Measurements from ENCODE around the gene STMN1. TPM values are rescaled to one million over a fixed set of nuclear protein-coding genes. Genes with fewer than 3 reads are reported as not detected.

STMN1 gene
- total RNA-seq, 1 experiment from 2014 or later = 933 TPM

- H3K4me1 ChIP-seq (ENCODE audit: insufficient read depth, low read length, poor library complexity, severe bottlenecking) = peaks cover 23% of the 10 kb centered on the region
- no peaks in the 10 kb centered on the region for H3K27me3 ChIP-seq (replicated peaks; ENCODE audit: insufficient read depth, low read depth, low read length, poor library complexity)
- peak overlapping the region; percentile 97 for H3K27ac ChIP-seq (ENCODE audit: low read depth, low read length, poor library complexity, severe bottlenecking)
- ChIA-PET CTCF (interaction anchor here (0.6 to 0.8 kb wide), 2 partner anchors 17 to 82 kb away, joined by 3 to 5 read pairs; no protein-coding TSS in a partner anchor), POLR2A (ENCODE audit: low non-redundant PET) (interaction anchor here (0.8 kb wide), 1 partner anchor 69 kb away, joined by 4 read pairs; no protein-coding TSS in a partner anchor)
- intact Hi-C loops (cut with micrococcal nuclease; ENCODE audit: unreplicated experiment) = no loop called here
- peaks cover 58% of the 10 kb centered on the region for H3K36me3 ChIP-seq (ENCODE audit: insufficient read depth, low read length, poor library complexity, severe bottlenecking)
- H3K9me3 ChIP-seq (ENCODE audit: low read depth, low read length, poor library complexity, severe bottlenecking) = no peaks in the 10 kb centered on the region
- no TSS peak for BruUV-seq (replicated peaks)
- no peak for TF ChIP-seq EZH2 (IDR thresholded peaks at IDR 0.05; ENCODE audit: borderline replicate concordance, low read depth, low read length, poor library complexity, severe bottlenecking)
- TF ChIP-seq CTCF (conservative IDR thresholded peaks at IDR 0.05; ENCODE audit: low read depth, low read length) = no peak
- peak overlapping the region; percentile 88 for H3K4me3 ChIP-seq (ENCODE audit: low read depth, low read length, poor library complexity, severe bottlenecking)
- DNase-seq (ENCODE audit: low spot score) = no peak
Observed at GRCh38 chr1:25903986-25904385, 2.2 kb downstream of the STMN1 start.

DNA sequence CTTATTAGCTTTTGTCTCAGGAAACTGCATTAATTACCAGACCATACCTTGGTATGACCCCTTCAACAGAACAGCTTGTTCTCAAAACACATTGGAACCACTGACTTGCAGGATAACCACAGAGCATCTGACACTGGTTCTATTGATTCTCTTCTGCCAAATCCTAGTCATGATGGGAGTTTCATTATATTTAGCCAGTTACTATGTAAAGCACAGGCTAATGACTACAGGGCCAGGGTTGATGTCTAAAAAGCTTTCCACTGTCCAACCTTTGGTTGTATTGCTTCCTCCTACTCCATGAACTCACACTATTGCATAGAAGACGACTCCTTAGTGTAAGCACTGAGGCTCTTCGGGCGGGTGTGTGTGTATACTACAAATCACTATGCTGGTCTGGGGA is 3.8 kb downstream of the STMN1 start:
- TF ChIP-seq CTCF (conservative IDR thresholded peaks at IDR 0.05; ENCODE audit: low read depth, low read length) = no peak
- no peak for TF ChIP-seq EZH2 (IDR thresholded peaks at IDR 0.05; ENCODE audit: borderline replicate concordance, low read depth, low read length, poor library complexity, severe bottlenecking)
- H3K9me3 ChIP-seq (ENCODE audit: low read depth, low read length, poor library complexity, severe bottlenecking) = no peaks in the 10 kb centered on the region
- no TSS peak for BruUV-seq (replicated peaks)
- no peak overlapping the region for H3K4me3 ChIP-seq (ENCODE audit: low read depth, low read length, poor library complexity, severe bottlenecking)
- intact Hi-C loops (cut with micrococcal nuclease; ENCODE audit: unreplicated experiment) = no loop called here
- H3K27ac ChIP-seq (ENCODE audit: low read depth, low read length, poor library complexity, severe bottlenecking) = no peak overlapping the region
- H3K4me1 ChIP-seq (ENCODE audit: insufficient read depth, low read length, poor library complexity, severe bottlenecking) = peaks cover 28% of the 10 kb centered on the region
- DNase-seq (ENCODE audit: low spot score) = no peak
- ChIA-PET CTCF (no interaction called here), POLR2A (ENCODE audit: low non-redundant PET) (interaction anchor here (0.6 kb wide), 1 partner anchor 663 kb away, joined by 4 read pairs; no protein-coding TSS in a partner anchor)
- H3K27me3 ChIP-seq (replicated peaks; ENCODE audit: insufficient read depth, low read depth, low read length, poor library complexity) = no peaks in the 10 kb centered on the region
- peaks cover 73% of the 10 kb centered on the region for H3K36me3 ChIP-seq (ENCODE audit: insufficient read depth, low read length, poor library complexity, severe bottlenecking)

- H3K27me3 ChIP-seq (replicated peaks; ENCODE audit: insufficient read depth, low read depth, low read length, poor library complexity) = no peaks in the 10 kb centered on the region
- H3K4me3 ChIP-seq (ENCODE audit: low read depth, low read length, poor library complexity, severe bottlenecking) = no peak overlapping the region
- POLR2A ChIA-PET (ENCODE audit: low non-redundant PET) = no interaction called here
- intact Hi-C loops (cut with micrococcal nuclease; ENCODE audit: unreplicated experiment) = no loop called here
- CTCF ChIA-PET = no interaction called here
- H3K36me3 ChIP-seq (ENCODE audit: insufficient read depth, low read length, poor library complexity, severe bottlenecking) = peaks cover 76% of the 10 kb centered on the region
- no peak for TF ChIP-seq EZH2 (IDR thresholded peaks at IDR 0.05; ENCODE audit: borderline replicate concordance, low read depth, low read length, poor library complexity, severe bottlenecking)
- no peak for TF ChIP-seq CTCF (conservative IDR thresholded peaks at IDR 0.05; ENCODE audit: low read depth, low read length)
- peaks cover 43% of the 10 kb centered on the region for H3K4me1 ChIP-seq (ENCODE audit: insufficient read depth, low read length, poor library complexity, severe bottlenecking)
- DNase-seq (ENCODE audit: low spot score) = no peak
- no peaks in the 10 kb centered on the region for H3K9me3 ChIP-seq (ENCODE audit: low read depth, low read length, poor library complexity, severe bottlenecking)
- no peak overlapping the region for H3K27ac ChIP-seq (ENCODE audit: low read depth, low read length, poor library complexity, severe bottlenecking)
- BruUV-seq (replicated peaks) = no TSS peak
Observed at GRCh38 chr1:25900219-25900618, 6.0 kb downstream of the STMN1 start.
